Caco-2 (cell line): Measurements from ENCODE around the gene ZFP3. TPM values are rescaled to one million over a fixed set of nuclear protein-coding genes. Genes with fewer than 3 reads are reported as not detected.
"Not testable (repeated sequence)": the region's sequence is repeated elsewhere in the genome, so short reads cannot be mapped to it uniquely, and the experiment has no call there.

Source experiments
- BruUV-seq: library from RNA; stranded (reverse); fragments of 400-500 nt; replicated peaks from 2 replicates; lab custom pipeline; 2021; lab: Mats Ljungman, UMichigan
- CTCF ChIA-PET: fragments of 300-600 bp; sonication (Branson Sonifier 250); formaldehyde crosslinking; loops from one replicate; lab custom pipeline; 2022; ENCODE audit warnings: antibody characterized with exemption; lab: Charles Lee
- POLR2A ChIA-PET: fragments of 300-600 bp; sonication (Branson Sonifier 250); formaldehyde crosslinking; loops from one replicate; lab custom pipeline; 2022; ENCODE audit warnings: antibody characterized with exemption; lab: Charles Lee
- DNase-seq, 2 experiments: peaks; one replicate each; pipeline versions ENCODE4 v3.0.0 to v3.0.0-alpha.2; 2020 to 2022
- H3K27me3 ChIP-seq: replicated peaks from 2 replicates; pipeline ENCODE4 v1.6.0; 2011; ENCODE audit warnings: low read length; ENCODE audit not compliant: control insufficient read depth, insufficient read depth
- H3K36me3 ChIP-seq: 2 replicates; pipeline ENCODE4 v1.5.1; 2011; ENCODE audit warnings: low read length; ENCODE audit not compliant: control insufficient read depth, insufficient read depth
- H3K4me1 ChIP-seq: fragments of 250-450 bp; sonication (Bioruptor Pico); 2 replicates; pipeline ENCODE4 v1.5.1; 2020; ENCODE audit warnings: mild to moderate bottlenecking
- H3K4me3 ChIP-seq: 2 replicates; pipeline ENCODE4 v1.5.1; 2011; ENCODE audit warnings: low read depth, mild to moderate bottlenecking, control low read depth, low read length
- H3K9me3 ChIP-seq: fragments of 250-450 bp; sonication (Bioruptor Pico); 2 replicates; pipeline ENCODE4 v1.5.1; 2020; ENCODE audit warnings: mild to moderate bottlenecking, moderate library complexity
- H3K27ac Mint-ChIP-seq: one replicate; pipeline ENCODE4 v1.8.0; 2022; ENCODE audit warnings: mixed read lengths; ENCODE audit not compliant: unreplicated experiment
- H3K27me3 Mint-ChIP-seq: one replicate; pipeline ENCODE4 v1.8.0; 2022; ENCODE audit warnings: mixed read lengths; ENCODE audit not compliant: insufficient read depth, unreplicated experiment
- H3K36me3 Mint-ChIP-seq: one replicate; pipeline ENCODE4 v1.8.0; 2022; ENCODE audit warnings: mild to moderate bottlenecking, mixed read lengths; ENCODE audit not compliant: insufficient read depth, unreplicated experiment
- H3K4me1 Mint-ChIP-seq: one replicate; pipeline ENCODE4 v1.8.0; 2022; ENCODE audit warnings: low read depth, mixed read lengths; ENCODE audit not compliant: unreplicated experiment
- H3K4me3 Mint-ChIP-seq: one replicate; pipeline ENCODE4 v1.8.0; 2022; ENCODE audit warnings: mild to moderate bottlenecking, moderate library complexity, mixed read lengths; ENCODE audit not compliant: unreplicated experiment
- H3K9me3 Mint-ChIP-seq: one replicate; pipeline ENCODE4 v1.8.0; 2022; ENCODE audit warnings: mixed read lengths; ENCODE audit not compliant: unreplicated experiment
- intact Hi-C: fragments of 100-400 bp; cut with micrococcal nuclease; formaldehyde crosslinking; loops from one replicate; pipeline ENCODE4 v1.10.0; 2022; ENCODE audit not compliant: unreplicated experiment
- total RNA-seq: library from RNA; stranded (reverse); gene quantifications from 2 replicates; pipeline ENCODE4 v1.2.3, GENCODE V29; 2022
- TF ChIP-seq, protein P1 (sequence below), 2 experiments: fragments of 200-600 bp in 1 of 2; IDR thresholded peaks; 1 replicate in 1 of 2; 2 replicates in 1 of 2; pipeline versions ENCODE4 v1.5.1 to v1.8.0; 2011 to 2022; ENCODE audit warnings: antibody characterized with exemption in 1 of 2, control low read depth in 1 of 2, inconsistent platforms in 1 of 2, low read depth in 1 of 2, low read length in 1 of 2, mild to moderate bottlenecking in 1 of 2, moderate library complexity in 1 of 2; ENCODE audit not compliant: insufficient read depth in 1 of 2, severe bottlenecking in 1 of 2, unreplicated experiment in 1 of 2

ZFP3 gene
- total RNA-seq, 1 experiment from 2014 or later, result 3.7 TPM

DNA sequence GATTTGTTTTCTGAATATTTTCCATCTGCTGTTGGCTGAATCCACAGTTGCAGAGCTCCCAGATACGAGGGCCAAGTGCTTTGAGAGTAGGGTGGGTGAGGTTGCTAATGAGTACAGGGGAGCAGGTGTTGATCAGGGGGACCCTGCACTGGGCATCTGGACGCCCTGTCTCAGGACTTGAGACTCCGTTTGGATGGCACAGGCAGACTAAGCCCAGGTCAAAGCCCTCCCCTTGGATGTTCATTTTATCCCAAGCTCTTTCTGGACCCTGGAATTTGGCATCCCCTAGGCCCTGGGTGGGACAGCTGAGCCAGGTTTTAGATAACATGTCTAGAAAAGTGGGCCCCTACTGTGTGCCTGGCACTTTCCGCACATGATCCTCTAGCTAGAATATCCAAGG, 49.6 kb downstream of the ZFP3 start:
- TF ChIP-seq, protein P1, sequence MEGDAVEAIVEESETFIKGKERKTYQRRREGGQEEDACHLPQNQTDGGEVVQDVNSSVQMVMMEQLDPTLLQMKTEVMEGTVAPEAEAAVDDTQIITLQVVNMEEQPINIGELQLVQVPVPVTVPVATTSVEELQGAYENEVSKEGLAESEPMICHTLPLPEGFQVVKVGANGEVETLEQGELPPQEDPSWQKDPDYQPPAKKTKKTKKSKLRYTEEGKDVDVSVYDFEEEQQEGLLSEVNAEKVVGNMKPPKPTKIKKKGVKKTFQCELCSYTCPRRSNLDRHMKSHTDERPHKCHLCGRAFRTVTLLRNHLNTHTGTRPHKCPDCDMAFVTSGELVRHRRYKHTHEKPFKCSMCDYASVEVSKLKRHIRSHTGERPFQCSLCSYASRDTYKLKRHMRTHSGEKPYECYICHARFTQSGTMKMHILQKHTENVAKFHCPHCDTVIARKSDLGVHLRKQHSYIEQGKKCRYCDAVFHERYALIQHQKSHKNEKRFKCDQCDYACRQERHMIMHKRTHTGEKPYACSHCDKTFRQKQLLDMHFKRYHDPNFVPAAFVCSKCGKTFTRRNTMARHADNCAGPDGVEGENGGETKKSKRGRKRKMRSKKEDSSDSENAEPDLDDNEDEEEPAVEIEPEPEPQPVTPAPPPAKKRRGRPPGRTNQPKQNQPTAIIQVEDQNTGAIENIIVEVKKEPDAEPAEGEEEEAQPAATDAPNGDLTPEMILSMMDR (IDR thresholded peaks at IDR 0.05; ENCODE audit: insufficient read depth in 1 of 2, low read depth in 1 of 2, low read length in 1 of 2, severe bottlenecking in 1 of 2, unreplicated experiment in 1 of 2), result no peak
- no peaks in the 10 kb centered on the region for H3K36me3 ChIP-seq
- Mint-ChIP-seq H3K27ac (no peak overlapping the region), H3K9me3 (no peaks in the 10 kb centered on the region), H3K4me3 (no peak overlapping the region), H3K27me3 (no peaks in the 10 kb centered on the region), H3K36me3 (no peaks in the 10 kb centered on the region), H3K4me1 (no peaks in the 10 kb centered on the region)
- ChIA-PET POLR2A (no interaction called here), CTCF (no interaction called here)
- no peak for DNase-seq
- no TSS peak for BruUV-seq
- no peaks in the 10 kb centered on the region for H3K4me1 ChIP-seq
- no peaks in the 10 kb centered on the region for H3K9me3 ChIP-seq
- H3K27me3 ChIP-seq, result no peaks in the 10 kb centered on the region
- no peak overlapping the region for H3K4me3 ChIP-seq
- intact Hi-C loops, result no loop called here

DNA sequence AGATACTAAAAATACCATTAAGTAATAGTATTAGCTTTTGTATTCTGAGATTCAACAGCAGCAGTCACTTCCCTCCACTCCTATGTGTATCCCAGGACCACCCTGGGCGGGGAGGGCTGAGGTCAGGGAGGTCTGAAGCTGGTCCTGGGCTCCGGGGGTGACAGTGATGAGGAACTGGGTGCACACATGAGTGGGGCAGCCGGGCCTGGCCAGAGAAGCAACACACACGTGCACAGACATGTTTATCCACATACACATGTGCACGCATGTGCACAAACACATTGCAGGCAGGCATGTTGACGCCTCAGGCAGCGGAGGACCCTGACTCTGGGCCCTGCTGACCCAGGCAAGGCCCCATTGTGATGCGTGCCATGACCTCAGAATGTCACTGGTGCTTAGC, 50.1 kb downstream of the ZFP3 start:
- intact Hi-C loops, H3K4me3 Mint-ChIP-seq, H3K27me3 ChIP-seq, H3K4me1 Mint-ChIP-seq, H3K36me3 ChIP-seq, CTCF ChIA-PET, H3K4me1 ChIP-seq, BruUV-seq, H3K36me3 Mint-ChIP-seq, H3K27ac Mint-ChIP-seq, H3K9me3 ChIP-seq, H3K27me3 Mint-ChIP-seq, H3K9me3 Mint-ChIP-seq, DNase-seq, H3K4me3 ChIP-seq, POLR2A ChIA-PET: not testable (repeated sequence)

DNA sequence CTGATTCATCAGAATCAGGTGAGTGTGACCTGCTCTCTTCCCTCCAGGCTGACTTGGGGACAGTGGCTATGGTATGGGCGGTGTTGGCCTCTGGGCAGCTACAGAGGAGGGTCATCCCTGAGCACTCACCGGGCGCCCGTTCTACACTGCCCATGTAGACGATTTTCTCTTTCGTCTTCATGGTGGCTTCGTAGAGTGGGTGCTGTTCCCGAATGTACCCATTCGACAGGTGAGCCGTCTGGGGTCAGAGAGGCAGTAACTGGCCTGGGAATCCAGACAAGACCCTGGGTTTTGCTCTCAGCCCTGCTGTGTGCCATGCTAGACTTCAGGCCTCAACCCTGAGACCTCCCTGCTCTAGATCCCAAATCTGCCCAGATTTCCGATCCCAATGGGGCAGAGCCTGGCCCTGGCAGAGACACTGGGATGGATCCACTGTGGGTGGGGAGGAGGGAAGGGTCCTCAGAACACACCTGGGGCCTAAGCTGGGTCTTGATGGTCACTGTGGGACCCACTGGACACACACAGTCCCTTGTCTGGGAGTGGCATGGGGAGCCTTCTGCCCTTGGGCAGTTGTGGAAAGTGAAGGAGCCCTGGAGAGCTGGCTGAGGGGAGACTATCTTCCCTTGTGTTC, 50.8 kb downstream of the ZFP3 start:
- ChIA-PET POLR2A (interaction anchor here (0.6 kb wide), 1 partner anchor 1517 kb away, joined by 6 read pairs; no protein-coding TSS in a partner anchor), CTCF (no interaction called here)
- no peak for DNase-seq
- H3K4me1 ChIP-seq, result no peaks in the 10 kb centered on the region
- H3K36me3 ChIP-seq, result no peaks in the 10 kb centered on the region
- no peaks in the 10 kb centered on the region for H3K27me3 Mint-ChIP-seq
- H3K27me3 ChIP-seq, result no peaks in the 10 kb centered on the region
- no peaks in the 10 kb centered on the region for H3K36me3 Mint-ChIP-seq
- H3K27ac Mint-ChIP-seq, result no peak overlapping the region
- intact Hi-C loops, result no loop called here
- TF ChIP-seq, protein P1 (IDR thresholded peaks at IDR 0.05; ENCODE audit: insufficient read depth in 1 of 2, low read depth in 1 of 2, low read length in 1 of 2, severe bottlenecking in 1 of 2, unreplicated experiment in 1 of 2), result no peak
- H3K4me3 ChIP-seq, result no peak overlapping the region
- no peaks in the 10 kb centered on the region for H3K9me3 ChIP-seq
- no peaks in the 10 kb centered on the region for H3K4me1 Mint-ChIP-seq
- H3K9me3 Mint-ChIP-seq, result no peaks in the 10 kb centered on the region
- H3K4me3 Mint-ChIP-seq, result no peak overlapping the region
- BruUV-seq, result no TSS peak

DNA sequence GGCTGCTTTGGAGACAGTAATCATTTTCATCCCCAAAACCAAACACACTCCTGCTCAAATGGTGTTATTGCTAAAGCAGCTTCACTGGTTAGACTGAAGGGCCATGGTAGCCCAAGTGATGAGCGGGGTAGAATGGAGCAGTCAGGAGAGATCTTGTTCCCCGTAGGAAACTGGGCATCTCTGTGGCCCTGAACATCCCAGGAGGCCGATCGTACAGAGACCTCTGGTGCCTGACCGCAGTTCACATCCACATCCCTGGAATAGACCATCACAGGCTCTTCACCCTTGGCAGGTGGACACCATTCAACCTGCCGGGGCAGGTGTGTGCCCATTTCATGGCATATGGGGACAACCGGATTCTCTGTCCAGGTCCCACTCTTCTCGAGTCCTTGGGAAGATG, 51.5 kb downstream of the ZFP3 start:
- BruUV-seq, intact Hi-C loops, DNase-seq, H3K27me3 Mint-ChIP-seq, H3K27me3 ChIP-seq, H3K4me3 Mint-ChIP-seq, H3K4me1 ChIP-seq, CTCF ChIA-PET, H3K4me1 Mint-ChIP-seq, H3K36me3 ChIP-seq, POLR2A ChIA-PET, H3K36me3 Mint-ChIP-seq, H3K4me3 ChIP-seq, H3K9me3 Mint-ChIP-seq, H3K9me3 ChIP-seq, H3K27ac Mint-ChIP-seq: not testable (repeated sequence)

DNA sequence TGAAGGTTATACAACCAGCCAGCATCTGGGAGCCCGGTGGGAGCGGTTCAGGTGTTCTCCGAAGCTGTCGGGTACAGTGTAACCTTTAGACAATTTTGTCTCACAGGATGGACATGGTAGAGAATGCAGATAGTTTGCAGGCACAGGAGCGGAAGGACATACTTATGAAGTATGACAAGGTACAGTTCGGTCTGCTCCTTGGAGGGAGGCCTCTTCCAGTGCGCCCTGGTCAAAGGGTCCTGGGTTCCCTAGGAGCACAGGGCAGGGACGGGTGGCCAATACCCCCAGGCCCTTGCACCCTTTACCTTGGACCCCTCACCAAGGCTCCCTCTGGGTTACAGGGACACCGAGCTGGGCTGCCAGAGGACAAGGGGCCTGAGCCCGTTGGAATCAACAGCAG, 52.0 kb downstream of the ZFP3 start:
- H3K27me3 Mint-ChIP-seq, H3K4me3 Mint-ChIP-seq, BruUV-seq, H3K36me3 ChIP-seq, H3K4me3 ChIP-seq, H3K9me3 ChIP-seq, intact Hi-C loops, DNase-seq, H3K9me3 Mint-ChIP-seq, H3K27me3 ChIP-seq, CTCF ChIA-PET, H3K36me3 Mint-ChIP-seq, H3K27ac Mint-ChIP-seq, H3K4me1 Mint-ChIP-seq, POLR2A ChIA-PET, H3K4me1 ChIP-seq: not testable (repeated sequence)

DNA sequence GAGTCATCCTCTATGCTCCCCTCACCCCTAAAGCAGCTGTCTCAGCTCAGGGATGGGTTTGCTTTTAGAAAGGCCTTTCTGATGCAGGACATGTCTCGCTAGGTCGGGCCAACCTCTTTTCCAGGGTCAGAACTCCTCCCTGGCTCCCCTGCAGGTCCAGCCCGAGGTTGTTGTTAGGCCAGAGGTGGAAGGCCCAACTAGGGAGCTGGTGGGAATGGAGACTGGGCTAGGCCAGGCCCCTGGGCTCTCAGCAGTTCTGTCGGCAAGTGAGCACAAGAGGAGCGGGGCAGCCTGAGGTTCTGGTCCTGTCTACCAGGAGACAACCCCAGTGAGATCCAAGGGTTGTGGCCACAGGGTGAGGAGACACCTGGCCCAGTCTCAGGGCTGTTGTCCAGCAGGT, 52.4 kb downstream of the ZFP3 start:
- H3K4me3 Mint-ChIP-seq, BruUV-seq, DNase-seq, H3K4me3 ChIP-seq, H3K9me3 ChIP-seq, POLR2A ChIA-PET, H3K36me3 Mint-ChIP-seq, intact Hi-C loops, H3K27me3 Mint-ChIP-seq, H3K4me1 Mint-ChIP-seq, H3K27ac Mint-ChIP-seq, H3K27me3 ChIP-seq, H3K36me3 ChIP-seq, CTCF ChIA-PET, H3K4me1 ChIP-seq, H3K9me3 Mint-ChIP-seq: not testable (repeated sequence)
